Myocyte (in vitro differentiated cells): ENCODE data around the gene ENAH. TPM values are rescaled to one million over a fixed set of nuclear protein-coding genes. Genes with fewer than 3 reads are reported as not detected.
"Not testable (repeated sequence)": the region's sequence is repeated elsewhere in the genome, so short reads cannot be mapped to it uniquely, and the experiment has no call there.

Experiments used
- DNase-seq: peaks from one replicate; pipeline ENCODE4 v3.0.0-alpha.2; 2012; ENCODE audit warnings: low read depth
- total RNA-seq: library from RNA; depleted of rRNA; stranded (reverse); fragments of >200 nt; gene quantifications from 2 replicates; pipeline ENCODE4 v1.2.3, GENCODE V29; 2014

Gene ENAH
- total RNA-seq, 1 donor from 2014 or later: 88.1 TPM

DNA sequence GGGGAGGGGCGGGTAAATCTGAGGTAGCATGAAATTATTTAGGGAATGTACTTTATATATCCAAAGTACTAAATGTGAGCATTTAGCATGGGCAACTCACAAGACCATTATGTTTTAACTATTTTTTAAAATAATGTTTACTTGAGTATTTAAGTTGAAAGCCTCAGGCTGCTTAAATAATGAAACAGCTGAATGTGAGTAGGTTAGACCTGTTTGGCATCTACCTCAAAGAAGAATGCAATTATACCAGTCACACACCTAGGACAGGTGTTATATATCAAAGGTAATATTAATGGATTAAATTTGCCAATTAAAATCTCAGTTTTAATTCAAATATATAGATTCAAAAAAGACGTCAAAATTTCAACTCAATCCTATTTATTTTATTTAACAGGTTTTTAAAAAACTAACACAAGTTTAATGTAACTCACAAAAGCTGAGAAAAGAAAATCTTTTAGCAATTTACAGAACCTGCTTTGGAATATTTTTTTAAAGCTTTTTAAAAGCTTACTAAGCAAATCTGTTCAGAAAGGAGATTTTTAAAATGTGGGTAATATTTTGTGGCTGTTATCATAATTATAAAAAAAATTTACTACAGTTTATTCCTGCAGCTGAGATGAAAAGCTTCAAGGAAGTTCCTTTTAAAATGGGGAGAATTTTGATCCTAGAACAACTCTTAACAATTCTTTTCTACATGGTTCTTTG, 120.5 kb downstream of the ENAH start:
- DNase-seq: no peak

DNA sequence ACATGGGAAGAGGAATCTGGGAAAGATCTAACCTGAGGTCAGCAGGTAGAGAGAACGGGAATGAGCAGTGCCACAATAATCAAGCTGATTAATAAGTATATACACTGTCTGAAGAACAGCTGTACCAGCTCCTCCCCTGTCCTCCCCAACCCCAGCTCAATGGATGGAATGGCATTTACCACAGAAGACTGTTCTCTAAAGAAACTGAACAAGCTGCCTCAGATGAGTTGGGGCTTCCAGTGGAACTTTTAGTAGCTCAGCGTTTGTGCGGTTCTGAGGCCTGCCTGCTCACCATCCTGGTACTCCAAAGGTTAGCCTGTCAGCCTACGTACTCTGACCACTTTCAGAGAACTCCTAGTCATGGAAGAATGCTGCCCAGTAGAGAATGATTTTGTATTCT, 123.2 kb downstream of the ENAH start:
- peak; percentile 54 for DNase-seq

DNA sequence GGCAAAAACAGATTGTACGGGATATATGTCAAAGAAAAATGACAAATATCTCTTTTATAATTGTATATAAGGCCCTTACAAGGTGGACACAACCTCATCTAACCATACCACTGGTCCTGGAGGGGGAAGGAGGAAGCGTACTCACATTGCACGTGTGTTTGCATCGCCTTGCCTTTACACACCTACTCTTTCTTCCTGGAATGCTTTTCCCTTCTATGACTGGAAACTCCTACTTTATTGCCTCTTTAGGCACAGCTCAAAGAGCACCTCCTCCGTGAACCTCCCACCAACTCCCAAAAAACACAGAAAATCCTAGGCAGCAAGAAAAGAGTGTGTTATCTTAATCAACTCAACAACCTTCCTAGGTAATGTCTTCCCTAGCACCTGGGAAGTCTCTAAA, 125.3 kb downstream of the ENAH start:
- DNase-seq: no peak

DNA sequence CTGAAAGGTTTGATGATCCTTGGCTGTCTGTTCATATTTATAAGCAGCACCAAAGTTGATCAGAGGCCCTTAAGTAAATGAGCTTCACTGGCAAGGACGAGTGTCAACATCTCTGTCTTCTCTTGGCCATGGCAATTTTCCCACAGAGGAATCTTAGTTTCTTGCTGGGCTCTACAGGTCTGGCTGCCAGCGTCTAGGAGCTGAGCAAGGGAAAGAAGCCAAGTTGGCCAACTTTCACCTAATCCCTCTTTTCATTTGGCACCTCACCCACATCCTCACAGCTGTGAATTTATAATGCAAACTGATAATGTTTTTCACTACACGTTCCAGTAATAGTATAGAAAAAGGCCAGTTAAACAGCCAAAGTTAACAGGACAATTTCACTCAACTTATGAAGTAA, 126.0 kb downstream of the ENAH start:
- peak; percentile 18 for DNase-seq

DNA sequence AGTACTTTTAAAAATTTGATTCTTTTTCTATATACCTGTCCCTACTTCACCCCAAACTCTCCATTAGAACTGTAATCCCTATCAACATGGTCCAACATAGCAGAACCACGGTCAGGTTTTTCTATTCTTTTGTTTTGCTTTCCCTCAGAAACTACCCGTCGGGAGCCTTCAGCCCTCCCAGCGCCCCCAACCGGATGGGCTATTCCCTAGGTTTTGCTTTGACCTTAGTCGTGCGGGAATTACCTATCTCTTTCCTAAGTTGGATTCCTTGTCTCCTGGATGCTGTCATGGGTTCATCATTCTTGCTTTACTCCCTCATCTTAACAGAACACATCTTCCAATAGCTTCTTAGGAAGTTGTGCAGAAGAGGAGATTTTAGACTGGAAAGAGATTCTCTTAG, 127.5 kb downstream of the ENAH start:
- DNase-seq: no peak

DNA sequence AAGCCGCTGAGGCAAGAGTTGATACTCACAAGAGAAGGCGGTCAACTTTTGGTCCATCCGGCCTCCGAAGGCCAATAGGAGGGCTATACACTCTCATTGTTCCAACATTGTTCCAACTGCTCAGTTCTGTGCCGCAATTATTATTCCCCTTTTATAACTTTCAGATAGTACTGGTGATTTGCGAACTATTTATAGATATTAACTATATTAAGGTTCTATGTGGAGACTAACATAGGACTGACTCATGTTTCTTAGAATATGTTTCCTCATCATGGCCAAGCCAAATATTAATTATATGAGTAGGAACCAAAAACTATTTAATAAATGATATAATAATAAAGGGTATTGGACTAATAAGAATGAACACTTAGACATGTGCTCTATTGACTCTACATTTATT, 128.4 kb downstream of the ENAH start:
- DNase-seq: peak; percentile 41

DNA sequence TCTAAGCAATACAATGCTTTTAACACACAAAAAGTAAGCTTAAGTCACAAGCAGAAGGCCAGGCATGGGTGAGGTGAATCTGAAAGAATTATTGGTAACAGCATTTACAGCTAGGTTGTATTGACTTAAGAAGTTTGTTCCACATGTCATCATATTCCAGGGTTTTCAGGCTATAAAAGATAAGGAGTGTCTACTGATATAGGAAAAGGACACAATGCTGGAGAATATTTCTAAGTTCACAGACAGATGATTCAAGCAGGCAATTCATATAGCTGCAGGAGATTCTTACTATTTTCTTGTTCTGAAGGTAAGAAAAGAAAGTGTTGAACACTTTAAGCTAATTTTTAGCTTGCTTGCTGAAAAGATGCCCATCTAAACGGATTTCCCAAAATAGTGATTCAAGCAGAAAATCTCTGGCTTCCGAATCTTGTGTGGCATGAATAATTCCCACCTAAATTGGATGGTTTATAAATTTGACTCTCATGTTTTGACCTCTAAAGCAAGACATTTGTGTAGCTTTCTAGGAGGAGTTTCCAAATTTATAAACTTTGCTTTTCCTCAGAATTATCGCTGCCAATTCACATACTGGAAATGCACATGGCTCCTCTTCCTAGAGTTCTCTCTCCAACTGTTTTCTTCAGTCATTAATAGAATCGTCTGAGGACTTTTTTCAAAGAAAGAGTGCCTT, 129.5 kb downstream of the ENAH start:
- DNase-seq: no peak

DNA sequence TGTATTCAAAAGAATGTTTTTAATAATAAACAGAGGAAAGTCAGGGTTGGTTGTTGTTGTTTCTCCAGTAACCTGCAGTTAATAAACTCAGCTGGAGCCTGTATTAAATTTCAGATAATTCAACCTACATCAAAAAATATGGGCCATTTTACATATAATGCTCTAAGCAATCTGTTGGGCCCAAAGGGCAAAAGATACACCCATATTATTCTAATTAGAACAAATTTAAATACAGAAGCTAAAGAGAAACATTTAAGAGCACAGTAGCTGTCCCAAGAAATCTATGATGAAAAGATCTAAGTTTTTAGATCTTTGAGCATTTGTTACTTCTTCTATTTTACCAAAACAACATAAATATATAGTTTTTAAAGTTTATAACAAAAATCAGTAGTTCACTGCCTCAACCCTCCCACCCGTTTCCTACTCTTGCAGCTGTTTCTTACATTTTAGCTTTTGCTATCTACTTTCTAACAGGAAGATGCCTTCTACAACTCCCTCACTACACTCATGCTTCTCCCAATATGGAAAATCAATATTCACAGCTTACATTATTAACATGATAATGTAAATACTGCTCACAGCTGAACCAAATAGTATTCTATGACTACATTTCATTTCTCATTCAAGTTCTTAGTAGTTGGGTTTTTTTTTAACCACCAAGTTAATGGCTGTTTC, 130.2 kb downstream of the ENAH start:
- DNase-seq: no peak

DNA sequence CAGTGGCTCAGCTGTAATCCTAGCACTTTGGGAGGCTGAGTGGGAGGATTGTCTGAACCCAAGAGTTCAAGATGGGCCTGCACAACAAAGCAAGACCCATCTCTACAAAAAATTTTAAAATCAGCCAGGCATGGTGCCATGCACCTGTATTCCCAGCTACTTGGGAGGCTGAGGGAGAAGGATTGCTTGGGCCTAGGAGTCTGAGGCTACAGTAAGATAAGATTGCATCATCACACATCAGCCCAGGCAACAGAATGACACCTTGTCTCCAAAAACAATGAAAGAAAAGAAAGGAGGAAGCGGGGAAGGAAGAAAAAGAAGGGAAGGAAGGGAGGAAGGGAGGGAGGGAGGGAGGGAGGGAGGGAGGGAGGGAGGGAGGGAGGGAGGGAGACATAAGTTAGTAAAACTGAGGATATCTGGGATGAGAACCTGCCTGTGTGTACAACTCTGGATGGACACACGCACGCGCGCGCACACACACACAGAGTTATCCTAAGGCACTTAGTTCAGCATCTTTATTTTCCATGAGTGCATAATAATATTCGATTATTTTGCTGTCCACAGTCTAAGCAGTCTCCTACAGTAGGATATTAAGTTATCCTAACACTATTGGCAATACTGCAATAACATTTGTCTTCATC, 132.2 kb downstream of the ENAH start:
- no peak for DNase-seq

DNA sequence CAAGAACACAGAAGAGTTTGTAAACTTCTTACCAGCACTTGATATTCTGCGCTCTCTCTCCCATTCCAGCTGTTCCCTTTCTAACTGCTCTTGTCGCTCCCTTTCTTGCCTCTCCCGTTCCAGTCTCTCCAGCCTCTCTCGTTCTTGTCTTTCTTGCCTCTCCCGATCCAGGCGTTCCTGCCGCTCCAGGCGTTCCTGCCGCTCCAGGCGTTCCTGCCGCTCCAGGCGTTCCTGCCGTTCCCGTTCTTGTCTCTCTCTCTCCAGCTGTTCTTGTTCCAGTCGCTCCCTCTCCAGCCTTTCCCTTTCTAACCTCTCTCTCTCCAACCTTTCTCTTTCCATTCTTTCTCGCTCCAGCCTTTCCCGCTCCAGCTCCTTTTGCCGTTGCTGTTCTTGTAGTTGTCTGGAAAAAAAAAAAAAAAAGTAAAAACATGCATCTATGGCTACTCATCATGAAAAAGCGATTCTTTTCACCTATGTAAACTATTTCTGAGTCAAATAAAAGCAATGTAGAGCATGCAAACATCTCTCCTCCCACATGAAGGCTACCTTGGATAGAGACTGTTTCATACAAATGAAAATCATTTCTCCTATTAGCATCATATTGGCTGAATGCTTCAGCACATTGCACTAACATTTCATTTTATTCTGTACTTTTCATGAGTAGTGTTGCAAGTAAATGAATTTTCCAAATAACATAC, 133.6 kb downstream of the ENAH start:
- peak; percentile 62 for DNase-seq

DNA sequence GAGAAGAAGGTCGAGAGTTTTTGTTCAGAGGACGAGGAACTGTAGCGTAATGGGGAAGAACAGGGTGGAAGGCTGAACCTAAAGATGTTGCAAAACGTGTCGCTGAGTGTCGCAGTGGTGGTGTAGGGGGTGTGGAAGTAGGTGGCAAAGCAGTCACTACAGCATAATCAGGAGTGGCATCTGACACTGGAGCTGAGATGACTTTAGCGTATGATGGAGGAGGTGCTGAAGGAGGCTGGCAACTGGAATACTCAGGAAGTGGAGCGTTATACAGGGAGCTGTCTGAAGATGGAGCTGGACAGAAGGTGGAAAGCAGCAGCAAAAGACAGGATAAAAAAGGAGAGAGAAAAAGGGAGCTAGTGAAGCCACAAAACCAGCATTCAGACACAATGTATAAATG, 135.2 kb downstream of the ENAH start:
- DNase-seq: peak; percentile 38

DNA sequence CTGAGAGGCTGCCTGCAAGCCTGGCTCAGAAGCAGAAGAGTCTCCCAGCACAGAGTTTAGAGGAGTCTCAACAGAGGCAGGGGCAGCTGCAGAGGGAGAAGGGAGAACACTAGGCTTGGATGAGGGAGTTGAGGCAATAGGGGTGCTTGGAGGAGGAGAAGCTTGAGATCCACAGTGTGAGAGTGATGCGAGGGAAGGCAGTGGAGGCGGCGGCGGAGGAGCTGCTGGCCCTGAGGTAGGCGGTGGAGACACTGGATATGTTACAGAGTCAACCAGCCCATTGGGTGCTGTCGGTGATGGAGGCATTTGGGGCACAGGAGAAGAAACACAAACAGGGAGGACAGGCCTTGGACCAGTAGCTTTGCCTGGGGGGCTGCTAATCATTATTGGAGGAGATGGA, 135.7 kb downstream of the ENAH start:
- DNase-seq: no peak

DNA sequence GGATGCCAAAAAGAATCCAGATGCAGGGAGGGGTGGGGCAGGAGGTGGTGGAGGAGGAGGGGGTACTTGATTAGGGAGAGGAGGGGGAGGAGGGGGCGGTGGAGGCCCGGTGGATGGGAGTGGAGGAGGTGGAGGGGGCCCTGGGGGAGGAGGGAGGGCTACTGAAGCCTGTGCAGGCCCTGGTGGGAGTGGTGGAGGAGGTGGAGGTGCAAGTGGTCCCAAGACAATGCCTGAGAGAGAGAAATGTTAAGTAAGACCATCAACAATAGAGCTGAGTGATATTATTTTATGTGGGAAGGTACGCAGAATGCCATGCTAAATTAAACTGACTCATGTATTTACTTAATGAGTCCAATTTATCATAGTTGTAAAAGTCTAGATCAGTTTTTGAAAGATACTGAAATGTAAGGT, 138.2 kb downstream of the ENAH start:
- DNase-seq: no peak

DNA sequence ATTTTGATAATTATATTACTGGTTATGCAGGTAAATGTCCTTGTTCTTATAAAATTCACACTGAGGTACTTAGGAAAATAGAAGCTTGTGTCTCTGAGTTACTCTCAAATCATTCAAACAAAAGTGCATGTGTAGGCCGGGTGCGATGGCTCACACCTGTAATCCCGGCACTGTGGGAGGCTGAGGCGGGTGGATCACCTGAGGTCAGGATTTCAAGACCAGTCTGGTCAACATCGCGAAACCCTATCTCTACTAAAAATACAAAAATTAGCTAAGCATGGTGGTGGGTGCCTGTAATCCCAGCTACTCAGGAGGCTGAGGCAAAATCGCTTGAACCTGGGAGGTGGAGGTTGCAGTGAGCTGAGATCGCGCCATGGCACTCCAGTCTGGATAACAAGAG, 139.3 kb downstream of the ENAH start:
- not testable (repeated sequence) for DNase-seq

DNA sequence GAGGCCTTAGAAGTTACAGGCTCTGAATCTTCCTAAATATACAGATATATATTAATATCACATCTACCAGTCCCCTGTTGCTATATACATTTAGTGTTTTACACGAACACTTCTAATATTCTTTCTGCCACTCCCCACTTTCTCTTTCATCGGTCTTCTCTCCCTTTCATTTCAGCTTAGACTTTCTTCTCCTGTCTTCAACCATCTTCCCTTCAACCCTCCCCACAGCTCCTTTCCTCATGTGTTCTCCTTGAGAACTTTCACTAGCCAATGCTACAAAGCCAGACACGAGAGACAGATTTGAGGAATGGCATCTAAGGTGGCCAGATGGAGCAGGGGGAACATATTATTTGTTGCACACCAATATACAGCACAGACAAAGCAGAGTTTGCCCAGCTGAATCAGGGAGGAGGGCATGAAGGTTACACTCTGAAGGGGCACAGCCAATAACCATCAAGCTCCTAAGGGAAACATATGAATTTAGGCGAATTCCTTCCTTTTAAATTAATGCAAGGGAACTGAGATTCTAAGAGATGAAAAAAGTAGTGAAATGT, 141.0 kb downstream of the ENAH start:
- no peak for DNase-seq

DNA sequence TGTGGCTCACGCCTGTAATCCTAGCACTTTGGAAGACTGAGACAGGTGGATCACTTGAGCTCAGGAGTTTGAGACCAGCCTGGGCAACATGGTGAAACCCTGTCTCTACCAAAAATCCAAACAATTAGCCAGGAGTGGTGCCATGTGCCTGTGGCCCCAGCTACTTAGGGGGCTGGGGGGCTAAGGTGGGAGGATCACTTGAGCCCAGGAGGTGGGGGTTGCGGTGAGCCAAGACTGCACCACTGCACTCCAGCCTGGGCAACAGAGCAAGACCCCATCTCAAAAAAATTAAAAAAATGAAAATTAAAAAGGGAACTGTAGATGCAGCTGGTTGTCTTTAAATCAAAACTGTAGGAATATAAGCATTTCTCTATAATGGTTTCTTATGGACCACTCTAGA, 142.2 kb downstream of the ENAH start:
- not testable (repeated sequence) for DNase-seq

DNA sequence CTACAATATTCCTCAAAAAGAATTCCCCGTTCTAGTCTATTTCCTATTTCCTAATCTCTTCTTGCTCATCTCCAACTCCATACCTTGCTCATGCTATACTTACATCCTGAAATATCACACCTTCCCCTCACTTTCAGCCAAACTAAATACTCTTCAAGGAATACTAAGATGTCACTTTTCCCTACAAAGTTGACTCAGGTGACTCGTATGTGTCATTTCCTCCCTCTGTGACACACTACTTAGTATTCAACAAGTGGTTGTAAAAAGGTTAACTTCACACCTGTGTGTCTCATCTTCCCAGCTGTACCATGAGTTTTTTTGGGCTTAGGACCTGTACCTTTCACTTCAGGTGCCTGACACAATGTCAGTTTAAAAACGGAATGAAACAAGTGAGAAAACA, 143.2 kb downstream of the ENAH start:
- DNase-seq: no peak

DNA sequence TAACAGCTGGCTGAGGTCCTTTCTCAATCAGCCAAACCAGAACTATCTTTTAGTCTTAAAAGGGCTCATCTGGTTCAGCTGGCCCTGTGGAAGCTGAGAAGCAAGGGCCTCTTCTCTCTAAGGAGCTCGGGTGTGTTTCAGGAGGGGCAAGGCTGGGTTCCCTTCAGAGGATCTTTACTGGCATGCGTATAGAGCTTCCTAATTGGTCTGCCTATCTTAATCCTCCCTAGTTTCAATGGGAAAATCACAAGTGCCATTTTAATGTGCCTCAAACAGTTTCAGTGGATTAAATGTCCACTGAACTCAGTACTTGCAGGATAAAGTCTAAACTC, 143.6 kb downstream of the ENAH start:
- DNase-seq: no peak

DNA sequence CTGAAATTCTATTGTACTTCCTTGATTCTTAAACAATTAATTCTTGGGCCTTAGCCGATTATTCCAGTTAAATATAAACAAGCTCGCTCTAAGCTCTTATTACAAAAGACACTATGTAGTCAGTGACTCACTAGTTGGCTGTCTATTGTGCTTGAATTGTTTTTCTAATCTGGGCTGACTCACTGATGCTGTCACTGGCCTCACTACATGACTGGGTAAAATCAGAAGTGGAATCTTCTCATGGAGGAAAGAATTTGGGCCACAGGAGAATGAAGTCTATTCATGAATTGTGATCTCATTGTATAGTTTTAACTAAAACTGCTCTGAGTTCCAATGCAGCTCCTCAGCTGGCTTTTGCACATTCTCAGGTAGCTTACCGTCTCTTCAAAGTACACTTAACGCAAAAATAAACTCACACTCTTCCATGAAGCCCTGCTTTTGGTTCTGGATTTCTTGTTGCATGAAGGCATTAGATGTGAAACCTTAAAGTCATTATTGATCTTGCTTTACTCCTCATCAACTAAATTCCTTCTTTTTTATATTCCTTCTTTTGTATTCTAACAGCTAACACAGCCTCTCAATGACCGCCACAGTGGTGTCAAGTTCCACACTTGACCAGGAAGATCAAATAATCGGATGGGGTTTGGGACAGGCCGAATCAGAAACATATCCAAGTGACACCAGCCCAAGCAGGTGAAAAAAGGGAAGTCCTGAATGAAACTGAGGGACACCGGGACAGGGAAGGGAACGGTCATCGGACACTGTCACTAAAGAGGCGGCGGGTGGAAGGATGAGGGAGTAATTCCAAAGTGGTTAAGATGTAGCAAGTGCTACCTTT, 144.2 kb downstream of the ENAH start:
- DNase-seq: peak; percentile 96

DNA sequence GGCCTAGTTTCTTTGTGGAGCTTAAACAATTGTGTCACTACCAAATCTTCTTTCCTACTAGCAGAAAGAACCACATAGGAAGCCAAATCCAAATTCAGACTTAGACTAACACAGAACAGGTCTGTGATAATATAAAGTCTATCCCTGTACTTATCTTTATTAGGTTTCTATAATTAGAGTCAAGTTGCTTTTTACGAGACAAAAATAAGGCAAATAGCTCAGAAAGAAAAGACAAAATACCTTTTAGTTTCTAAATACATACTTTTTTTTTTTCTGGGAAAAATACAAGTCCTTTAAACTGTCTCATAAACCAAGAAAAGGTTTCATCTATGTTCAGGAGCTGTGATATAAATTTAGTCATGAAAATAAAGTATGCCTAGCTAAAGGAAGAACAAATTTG, 146.2 kb downstream of the ENAH start:
- DNase-seq: no peak
